Measurements from ENCODE around the gene ZNF879.

The ZNF879 gene

GRCh38 chr5:179079165-179079987 lies 55.8 kb downstream of the ZNF879 start:
- DNase-seq (ENCODE audit: low read depth in 2 of 2), result peak in 1 of 2 donors; percentile 17
- H3K4me3 ChIP-seq (replicated peaks in 1 of 2; ENCODE audit: low read depth in 2 of 2, low read length in 2 of 2), result no peak overlapping the region
- no peak for TF ChIP-seq CTCF (IDR thresholded peaks at IDR 0.05; ENCODE audit: low read depth, low read length)

- TF ChIP-seq CTCF (IDR thresholded peaks at IDR 0.05; ENCODE audit: low read depth, low read length), result no peak
- DNase-seq (ENCODE audit: low read depth in 2 of 2), result no peak
- no peak overlapping the region for H3K4me3 ChIP-seq (replicated peaks in 1 of 2; ENCODE audit: low read depth in 2 of 2, low read length in 2 of 2)
Measured at GRCh38 chr5:179080724-179081123, 57.1 kb downstream of the ZNF879 start.
